ENCODE results near the gene EFCC1. TPM values are rescaled to one million over a fixed set of nuclear protein-coding genes. Genes with fewer than 3 reads are reported as not detected.
A peak's percentile ranks its signal among the peaks of the same experiment; 100 is the strongest.

The EFCC1 gene
- total and polyA plus RNA-seq, 8 donors = 0.56 to 6.1 (median 0.73) TPM

DNA sequence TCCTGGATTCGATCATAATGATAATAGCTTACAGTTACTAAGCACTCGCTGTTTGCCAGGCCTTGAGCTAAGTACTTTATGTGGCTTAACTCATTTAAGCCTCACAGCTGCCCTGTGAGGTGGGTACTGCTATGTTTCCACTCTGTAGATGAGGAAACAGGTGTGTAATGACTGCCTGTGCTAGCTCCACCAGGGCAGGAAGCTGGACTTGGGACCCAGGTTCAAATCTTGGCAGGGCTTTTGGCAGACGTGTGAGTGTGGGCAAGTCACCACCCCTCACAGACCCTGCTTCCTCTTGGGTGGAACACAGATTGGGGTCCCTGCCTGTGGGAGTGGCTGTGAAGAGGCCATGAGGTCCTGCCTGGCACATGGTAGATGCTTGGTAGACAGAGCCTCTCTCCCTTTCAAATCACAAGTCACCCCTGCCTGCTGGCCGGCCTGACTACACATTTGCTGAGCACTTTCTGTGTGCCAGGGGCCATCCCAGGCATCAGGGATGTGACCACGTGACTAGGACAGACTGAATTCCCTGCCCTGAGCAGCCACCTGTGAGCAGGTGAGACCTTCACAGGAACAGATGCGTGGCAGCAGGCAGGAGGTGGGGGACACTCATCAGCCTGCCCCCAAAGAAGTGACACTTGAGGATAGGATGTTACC is 3.7 kb downstream of the EFCC1 start:
- DNase-seq (peak in 1 of 6 donors; percentile 38), FAIRE-seq (no peak), ATAC-seq (no peak)
- Histone ChIP-seq H3K4me3 (no peak overlapping the region), H3K4me1 (peaks cover 0 to 3% (median 0%) of the 10 kb centered on the region in 3 donors), H3K36me3 (no peaks in the 10 kb centered on the region), H3K9me3 (no peaks in the 10 kb centered on the region), H3K27me3 (peaks cover 0 to 12% (median 2%) of the 10 kb centered on the region in 4 donors), H3K27ac (no peak overlapping the region)
- WGBS, 2 donors = 65 to 71% methylated on average over 6 of the region's 6 CpGs
- TF ChIP-seq CTCF (IDR thresholded peaks at IDR 0.05) = no peak
- intact Hi-C loops (cut with DNase I) = no loop called here

DNA sequence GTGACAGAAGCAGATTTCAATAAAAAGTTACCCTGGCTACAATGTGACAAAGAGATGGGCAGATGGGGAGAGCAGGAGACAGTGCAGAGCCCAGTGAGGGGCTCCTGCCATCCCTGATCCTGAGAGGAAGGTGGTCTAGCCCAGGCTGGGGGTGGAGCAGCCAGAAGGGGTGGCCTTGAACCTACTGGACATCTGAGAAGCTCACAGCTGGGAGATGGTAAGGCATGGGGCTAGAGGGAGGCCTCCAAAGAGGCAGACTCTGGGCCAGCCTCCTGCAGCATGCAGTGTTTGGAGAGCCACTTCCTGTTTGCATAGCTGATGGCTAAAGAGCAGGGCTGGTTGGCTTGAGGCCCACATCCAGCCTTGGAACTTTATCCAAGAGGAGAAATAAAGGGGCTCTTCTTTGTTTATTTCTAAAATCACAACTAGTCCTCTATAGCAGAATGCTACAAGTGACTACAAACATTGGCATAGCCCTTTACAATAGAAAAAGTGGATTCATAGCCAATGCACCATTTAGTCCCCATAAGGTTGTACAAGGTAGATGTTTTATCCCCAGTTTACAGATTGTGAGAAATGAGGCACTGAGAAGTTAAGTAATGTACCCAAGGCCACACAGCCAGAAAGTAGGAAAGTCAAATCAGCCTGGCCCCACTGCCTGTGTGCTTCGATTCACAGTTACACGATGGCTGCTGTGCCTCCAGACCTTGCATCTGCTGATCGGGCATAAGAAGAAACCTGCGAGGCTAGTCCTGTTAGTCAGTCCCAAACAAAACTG is 4.6 kb downstream of the EFCC1 start:
- ATAC-seq = peak in 3 of 4 donors; percentile 33 to 53 (median 39)
- H3K9me3 ChIP-seq = no peaks in the 10 kb centered on the region
- H3K27me3 ChIP-seq = peaks cover 0 to 7% (median 2%) of the 10 kb centered on the region in 4 donors
- TF ChIP-seq CTCF (IDR thresholded peaks at IDR 0.05) = no peak
- no peaks in the 10 kb centered on the region for H3K36me3 ChIP-seq
- intact Hi-C loops (cut with DNase I) = no loop called here
- H3K4me3 ChIP-seq = no peak overlapping the region
- no peak for FAIRE-seq
- 92 to 95% methylated on average over 4 of the region's 4 CpGs for WGBS, 2 donors
- H3K27ac ChIP-seq = peak overlapping the region in 1 of 4 donors; percentile 3
- H3K4me1 ChIP-seq = peaks cover 0 to 3% (median 0%) of the 10 kb centered on the region in 3 donors
- DNase-seq = no peak

GRCh38 chr3:129006864-129007263 is 5.8 kb downstream of the EFCC1 start:
- ATAC-seq (no peak), DNase-seq (peak in 1 of 6 donors; percentile 15), FAIRE-seq (no peak)
- no peaks in the 10 kb centered on the region for H3K9me3 ChIP-seq
- H3K36me3 ChIP-seq = no peaks in the 10 kb centered on the region
- H3K27ac ChIP-seq = no peak overlapping the region
- peaks cover 0 to 7% (median 0%) of the 10 kb centered on the region in 4 donors for H3K27me3 ChIP-seq
- intact Hi-C loops (cut with DNase I) = no loop called here
- peaks cover 0 to 3% (median 0%) of the 10 kb centered on the region in 3 donors for H3K4me1 ChIP-seq
- TF ChIP-seq CTCF (IDR thresholded peaks at IDR 0.05) = no peak
- no peak overlapping the region for H3K4me3 ChIP-seq
- WGBS, 2 donors = 90% methylated on average over 3 of the region's 3 CpGs

- H3K27me3 ChIP-seq = peaks cover 0 to 3% (median 0%) of the 10 kb centered on the region in 4 donors
- TF ChIP-seq CTCF (IDR thresholded peaks at IDR 0.05) = no peak
- intact Hi-C loops (cut with DNase I) = no loop called here
- no peaks in the 10 kb centered on the region for H3K9me3 ChIP-seq
- no peak for ATAC-seq
- FAIRE-seq = no peak
- peaks cover 0 to 3% (median 0%) of the 10 kb centered on the region in 3 donors for H3K4me1 ChIP-seq
- H3K36me3 ChIP-seq = no peaks in the 10 kb centered on the region
- H3K27ac ChIP-seq = no peak overlapping the region
- DNase-seq = no peak
- WGBS, 2 donors = 83 to 84% methylated on average over 2 of the region's 2 CpGs
- H3K4me3 ChIP-seq = no peak overlapping the region
Measured at GRCh38 chr3:129007792-129008191, 6.7 kb downstream of the EFCC1 start.

Data from pancreas (tissue), 10 donors.